ENCODE measurements around the gene MIF4GD. TPM values are rescaled to one million over a fixed set of nuclear protein-coding genes. Genes with fewer than 3 reads are reported as not detected.

MIF4GD gene
- total and polyA plus RNA-seq, 10 of the 15 experiments (the other 5 are each of a cell fraction or from before 2014, with no cell fraction given), result 22.8 to 96.2 (median 60.1) TPM

GRCh38 chr17:75313941-75314551 is 43.0 kb upstream of the MIF4GD start (continued):
- TF ChIP-seq NR2C2 (IDR thresholded peaks at IDR 0.05; ENCODE audit: borderline replicate concordance, control insufficient read depth, insufficient read length, low read depth), result no peak
- no peak for TF ChIP-seq GABPA (IDR thresholded peaks at IDR 0.05; ENCODE audit: low read depth)
- TF ChIP-seq ATF3 (IDR thresholded peaks at IDR 0.05; ENCODE audit: borderline replicate concordance, extremely low read depth, low read depth, low read length), result no peak
- TF ChIP-seq HCFC1 (IDR thresholded peaks at IDR 0.05; ENCODE audit: low read length), result no peak
- TF ChIP-seq FOXK2 (IDR thresholded peaks at IDR 0.05), result no peak
- TF ChIP-seq POLR2A (IDR thresholded peaks at IDR 0.05; ENCODE audit: low read depth, low read length), result no peak
- TF ChIP-seq RUNX3 (IDR thresholded peaks at IDR 0.05; ENCODE audit: low read length), result peak; percentile 51; the same call in 1 of the 2 replicates
- no peak for TF ChIP-seq MLLT1 (IDR thresholded peaks at IDR 0.05)
- no peak for TF ChIP-seq NFYB (IDR thresholded peaks at IDR 0.05; ENCODE audit: insufficient read depth, low read depth, low read length)
- no peak for TF ChIP-seq SREBF2 (IDR thresholded peaks at IDR 0.05; ENCODE audit: low read length)
- no peak for TF ChIP-seq BACH1 (IDR thresholded peaks at IDR 0.05; ENCODE audit: borderline replicate concordance)
- TF ChIP-seq SMAD5 (IDR thresholded peaks at IDR 0.05; ENCODE audit: low read depth), result no peak
- no peak for TF ChIP-seq KDM1A (IDR thresholded peaks at IDR 0.05; ENCODE audit: borderline replicate concordance)
- no peak for TF ChIP-seq ZZZ3 (IDR thresholded peaks at IDR 0.05; ENCODE audit: control insufficient read depth, insufficient read length, low read depth)
- TF ChIP-seq STAT1 (conservative IDR thresholded peaks at IDR 0.05), result no peak
- no peak for TF ChIP-seq ZNF24 (IDR thresholded peaks at IDR 0.05)
- TF ChIP-seq CEBPZ (IDR thresholded peaks at IDR 0.05; ENCODE audit: low read depth, low read length), result no peak
- no peak for TF ChIP-seq HDAC2 (IDR thresholded peaks at IDR 0.05)
- no peak for TF ChIP-seq HDAC6 (IDR thresholded peaks at IDR 0.05; ENCODE audit: unreplicated experiment)
- no peak for TF ChIP-seq FOS (IDR thresholded peaks at IDR 0.05; ENCODE audit: borderline replicate concordance, extremely low read depth, insufficient read length)
- TF ChIP-seq HDGF (IDR thresholded peaks at IDR 0.05), result no peak
- TF ChIP-seq TCF3 (IDR thresholded peaks at IDR 0.05; ENCODE audit: borderline replicate concordance, insufficient read depth, low read depth, low read length), result no peak
- TF ChIP-seq ESRRA (IDR thresholded peaks at IDR 0.05; ENCODE audit: low read length), result no peak
- peak; percentile 73; the same call in 1 of the 2 replicates for TF ChIP-seq DPF2 (IDR thresholded peaks at IDR 0.05)
- no peak for TF ChIP-seq PBX3 (IDR thresholded peaks at IDR 0.05; ENCODE audit: insufficient replicate concordance, low read depth, low read length)
- no peak for TF ChIP-seq RBBP5 (conservative IDR thresholded peaks at IDR 0.05)
